Skeletal muscle satellite cell (primary cell): ENCODE results near the gene URAD.
"Not testable (repeated sequence)": the region's sequence is repeated elsewhere in the genome, so short reads cannot be mapped to it uniquely, and the experiment has no call there.

Experiments used
- H3K27me3 ChIP-seq: 2 replicates; pipeline ENCODE4 v1.7.0; 2013; ENCODE audit warnings: low read length; ENCODE audit not compliant: control insufficient read depth, insufficient read depth
- H3K36me3 ChIP-seq: 2 replicates; pipeline ENCODE4 v1.7.0; 2013; ENCODE audit warnings: mild to moderate bottlenecking, control low read depth, low read length; ENCODE audit not compliant: insufficient read depth
- H3K4me1 ChIP-seq: 2 replicates; pipeline ENCODE4 v1.7.0; 2013; ENCODE audit warnings: low read length; ENCODE audit not compliant: control insufficient read depth, insufficient read depth
- H3K4me2 ChIP-seq: 2 replicates; pipeline ENCODE4 v1.7.0; 2013; ENCODE audit warnings: mild to moderate bottlenecking, low read length
- H3K4me3 ChIP-seq: 2 replicates; pipeline ENCODE4 v1.7.0; 2013; ENCODE audit warnings: low read length
- H3K9ac ChIP-seq: 2 replicates; pipeline ENCODE4 v1.7.0; 2013; ENCODE audit warnings: mild to moderate bottlenecking, low read depth, low read length, moderate library complexity
- H3K9me3 ChIP-seq: replicated peaks from 2 replicates; pipeline ENCODE4 v1.7.0; 2013; ENCODE audit warnings: mild to moderate bottlenecking, control low read depth, low read length

The URAD gene

GRCh38 chr13:27968316-27969081 lies 20.0 kb downstream of the URAD start:
- H3K4me3 ChIP-seq = no peak overlapping the region
- H3K9ac ChIP-seq = no peak overlapping the region
- no peaks in the 10 kb centered on the region for H3K9me3 ChIP-seq
- H3K36me3 ChIP-seq = no peaks in the 10 kb centered on the region
- no peak overlapping the region for H3K4me2 ChIP-seq
- no peaks in the 10 kb centered on the region for H3K4me1 ChIP-seq
- H3K27me3 ChIP-seq = peaks cover 95% of the 10 kb centered on the region

GRCh38 chr13:27967736-27968315 lies 20.7 kb downstream of the URAD start:
- Histone ChIP-seq H3K9me3 (no peaks in the 10 kb centered on the region), H3K4me1 (no peaks in the 10 kb centered on the region), H3K9ac (no peak overlapping the region), H3K36me3 (no peaks in the 10 kb centered on the region), H3K4me2 (no peak overlapping the region), H3K27me3 (peaks cover 95% of the 10 kb centered on the region), H3K4me3 (no peak overlapping the region)

- H3K9me3 ChIP-seq = no peaks in the 10 kb centered on the region
- no peak overlapping the region for H3K4me3 ChIP-seq
- H3K4me2 ChIP-seq = no peak overlapping the region
- H3K9ac ChIP-seq = no peak overlapping the region
- no peaks in the 10 kb centered on the region for H3K4me1 ChIP-seq
- H3K36me3 ChIP-seq = no peaks in the 10 kb centered on the region
- peaks cover 95% of the 10 kb centered on the region for H3K27me3 ChIP-seq
Observed at GRCh38 chr13:27967203-27967735, 21.2 kb downstream of the URAD start.

GRCh38 chr13:27966641-27967202 lies 21.8 kb downstream of the URAD start:
- Histone ChIP-seq H3K9ac (no peak overlapping the region), H3K4me1 (no peaks in the 10 kb centered on the region), H3K4me3 (no peak overlapping the region), H3K36me3 (no peaks in the 10 kb centered on the region), H3K4me2 (no peak overlapping the region), H3K27me3 (peaks cover 94% of the 10 kb centered on the region), H3K9me3 (no peaks in the 10 kb centered on the region)

GRCh38 chr13:27965740-27966640 lies 22.5 kb downstream of the URAD start:
- no peak overlapping the region for H3K9ac ChIP-seq
- H3K27me3 ChIP-seq = peaks cover 94% of the 10 kb centered on the region
- no peak overlapping the region for H3K4me3 ChIP-seq

GRCh38 chr13:27965343-27965739 lies 23.2 kb downstream of the URAD start:
- Histone ChIP-seq H3K36me3 (no peaks in the 10 kb centered on the region), H3K9ac (no peak overlapping the region), H3K27me3 (peaks cover 94% of the 10 kb centered on the region), H3K4me3 (no peak overlapping the region), H3K4me2 (no peak overlapping the region), H3K9me3 (no peaks in the 10 kb centered on the region), H3K4me1 (peaks cover 7% of the 10 kb centered on the region)

More at GRCh38 chr13:27965740-27966640, 22.5 kb downstream of the URAD start:
- Histone ChIP-seq H3K36me3 (no peaks in the 10 kb centered on the region), H3K4me1 (peaks cover under 1% of the 10 kb centered on the region), H3K4me2 (no peak overlapping the region), H3K9me3 (no peaks in the 10 kb centered on the region)

- H3K27me3 ChIP-seq = peaks cover 94% of the 10 kb centered on the region
- no peak overlapping the region for H3K4me3 ChIP-seq
- H3K36me3 ChIP-seq = no peaks in the 10 kb centered on the region
- H3K4me1 ChIP-seq = peaks cover 8% of the 10 kb centered on the region
- no peak overlapping the region for H3K4me2 ChIP-seq
- H3K9ac ChIP-seq = no peak overlapping the region
- H3K9me3 ChIP-seq = no peaks in the 10 kb centered on the region
Observed at GRCh38 chr13:27964741-27965323, 23.7 kb downstream of the URAD start.

GRCh38 chr13:27964206-27964605 lies 24.3 kb downstream of the URAD start:
- H3K27me3 ChIP-seq = peaks cover 93% of the 10 kb centered on the region
- H3K4me2 ChIP-seq, H3K36me3 ChIP-seq, H3K9ac ChIP-seq, H3K4me3 ChIP-seq, H3K4me1 ChIP-seq, H3K9me3 ChIP-seq: not testable (repeated sequence)

GRCh38 chr13:27963491-27963890 lies 25.0 kb downstream of the URAD start:
- Histone ChIP-seq H3K9ac (no peak overlapping the region), H3K4me1 (peaks cover 8% of the 10 kb centered on the region), H3K36me3 (no peaks in the 10 kb centered on the region), H3K9me3 (no peaks in the 10 kb centered on the region), H3K27me3 (peaks cover 93% of the 10 kb centered on the region), H3K4me3 (no peak overlapping the region), H3K4me2 (no peak overlapping the region)

- Histone ChIP-seq H3K9ac (no peak overlapping the region), H3K4me1 (peaks cover 8% of the 10 kb centered on the region), H3K4me2 (no peak overlapping the region), H3K36me3 (no peaks in the 10 kb centered on the region), H3K27me3 (peaks cover 92% of the 10 kb centered on the region), H3K4me3 (no peak overlapping the region), H3K9me3 (no peaks in the 10 kb centered on the region)
Observed at GRCh38 chr13:27962982-27963381, 25.5 kb downstream of the URAD start.
